Peyer's patch (tissue), 4 donors: ENCODE measurements around the gene PSME2. TPM values are rescaled to one million over a fixed set of nuclear protein-coding genes. Genes with fewer than 3 reads are reported as not detected.
A peak's percentile ranks its signal among the peaks of the same experiment; 100 is the strongest.

Source experiments
- DNase-seq, 3 donors: peaks; one replicate each; pipeline ENCODE4 v3.0.0-alpha.2; 2017 to 2019
- H3K27ac ChIP-seq, 4 donors: fragments of 200-600 bp; sonication (generic); one replicate each; pipeline ENCODE4 v1.5.1; 2016 to 2019
- H3K27me3 ChIP-seq, 2 donors: fragments of 200-600 bp; sonication (generic); one replicate each; pipeline ENCODE4 v1.5.1; 2019
- H3K36me3 ChIP-seq, 3 donors: fragments of 200-600 bp; sonication (generic); one replicate each; pipeline ENCODE4 v1.5.1; 2016 to 2019
- H3K4me1 ChIP-seq, 4 donors: fragments of 200-600 bp; sonication (generic); one replicate each; pipeline ENCODE4 v1.5.1; 2016 to 2019
- H3K4me3 ChIP-seq, 4 donors: fragments of 200-600 bp; sonication (generic); 1 replicate in 3 of 4; 2 replicates in 1 of 4; pipeline ENCODE4 v1.5.1; 2016 to 2019; ENCODE audit warnings: mild to moderate bottlenecking in 1 of 4
- H3K9me3 ChIP-seq, 4 donors: fragments of 200-600 bp; sonication (generic); one replicate each; pipeline ENCODE4 v1.5.1; 2016 to 2019; ENCODE audit warnings: mild to moderate bottlenecking in 1 of 4
- POLR2A ChIP-seq, 2 donors: fragments of 450-650 bp; IDR thresholded peaks; one replicate each; pipeline ENCODE4 v1.5.1; 2017; ENCODE audit warnings: antibody characterized with exemption in 2 of 2, mild to moderate bottlenecking in 2 of 2, moderate library complexity in 2 of 2
- total RNA-seq, 4 donors: library from RNA; depleted of rRNA; stranded (reverse); fragments of >200 nt; gene quantifications; one replicate each; pipeline ENCODE4 v1.1.0, GENCODE V29; 2016
- TF ChIP-seq, protein P1 (sequence below), 6 experiments: fragments of 450-650 bp in 4 of 6; fragments of 200-600 bp in 2 of 6; sonication (generic) in 1 of 6; IDR thresholded peaks; one replicate each; pipeline ENCODE4 v1.5.1; 2017 to 2019; ENCODE audit warnings: antibody characterized with exemption in 6 of 6, mild to moderate bottlenecking in 3 of 6, moderate library complexity in 1 of 6

PSME2 gene
- total RNA-seq, 4 donors from 2014 or later: 119 to 258 (median 162) TPM

- no peak overlapping the region for H3K27ac ChIP-seq
- H3K9me3 ChIP-seq: no peaks in the 10 kb centered on the region
- peaks cover 2 to 28% (median 14%) of the 10 kb centered on the region in 4 donors for H3K4me1 ChIP-seq
- no peak for DNase-seq
- TF ChIP-seq, protein P1, sequence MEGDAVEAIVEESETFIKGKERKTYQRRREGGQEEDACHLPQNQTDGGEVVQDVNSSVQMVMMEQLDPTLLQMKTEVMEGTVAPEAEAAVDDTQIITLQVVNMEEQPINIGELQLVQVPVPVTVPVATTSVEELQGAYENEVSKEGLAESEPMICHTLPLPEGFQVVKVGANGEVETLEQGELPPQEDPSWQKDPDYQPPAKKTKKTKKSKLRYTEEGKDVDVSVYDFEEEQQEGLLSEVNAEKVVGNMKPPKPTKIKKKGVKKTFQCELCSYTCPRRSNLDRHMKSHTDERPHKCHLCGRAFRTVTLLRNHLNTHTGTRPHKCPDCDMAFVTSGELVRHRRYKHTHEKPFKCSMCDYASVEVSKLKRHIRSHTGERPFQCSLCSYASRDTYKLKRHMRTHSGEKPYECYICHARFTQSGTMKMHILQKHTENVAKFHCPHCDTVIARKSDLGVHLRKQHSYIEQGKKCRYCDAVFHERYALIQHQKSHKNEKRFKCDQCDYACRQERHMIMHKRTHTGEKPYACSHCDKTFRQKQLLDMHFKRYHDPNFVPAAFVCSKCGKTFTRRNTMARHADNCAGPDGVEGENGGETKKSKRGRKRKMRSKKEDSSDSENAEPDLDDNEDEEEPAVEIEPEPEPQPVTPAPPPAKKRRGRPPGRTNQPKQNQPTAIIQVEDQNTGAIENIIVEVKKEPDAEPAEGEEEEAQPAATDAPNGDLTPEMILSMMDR (IDR thresholded peaks at IDR 0.05): no peak
- TF ChIP-seq POLR2A (IDR thresholded peaks at IDR 0.05): no peak
- H3K36me3 ChIP-seq: peaks cover 0 to 27% (median 0%) of the 10 kb centered on the region in 3 donors
- H3K27me3 ChIP-seq: no peaks in the 10 kb centered on the region
- H3K4me3 ChIP-seq: no peak overlapping the region
These were observed 44.0 kb upstream of the PSME2 start for GRCh38 chr14:24190416-24190815.

DNA sequence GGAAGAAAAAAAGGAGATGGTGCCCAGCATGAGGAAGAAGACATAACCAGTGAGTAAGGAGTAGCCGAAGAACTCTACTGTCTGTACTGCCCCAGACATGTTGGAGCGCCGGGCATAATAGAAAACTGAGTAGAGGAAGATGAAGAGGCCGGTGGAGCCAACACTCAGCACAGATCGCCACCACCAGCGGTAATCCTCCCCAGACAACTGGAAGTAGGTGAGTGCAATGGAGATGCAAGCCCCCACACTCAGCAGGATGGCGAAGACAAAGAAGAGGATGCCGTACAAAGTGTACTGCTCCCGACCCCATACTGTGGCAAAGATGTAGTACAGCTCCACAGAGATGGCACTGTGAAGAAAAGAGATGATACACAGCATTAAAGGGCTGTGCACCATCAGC, 43.0 kb upstream of the PSME2 start:
- DNase-seq: no peak
- H3K27ac ChIP-seq: no peak overlapping the region
- H3K4me1 ChIP-seq: peaks cover under 1 to 22% (median 11%) of the 10 kb centered on the region in 4 donors
- no peak overlapping the region for H3K4me3 ChIP-seq
- H3K9me3 ChIP-seq: no peaks in the 10 kb centered on the region
- TF ChIP-seq, protein P1 (IDR thresholded peaks at IDR 0.05): no peak
- no peak for TF ChIP-seq POLR2A (IDR thresholded peaks at IDR 0.05)
- H3K27me3 ChIP-seq: no peaks in the 10 kb centered on the region
- H3K36me3 ChIP-seq: peaks cover 0 to 35% (median 0%) of the 10 kb centered on the region in 3 donors

DNA sequence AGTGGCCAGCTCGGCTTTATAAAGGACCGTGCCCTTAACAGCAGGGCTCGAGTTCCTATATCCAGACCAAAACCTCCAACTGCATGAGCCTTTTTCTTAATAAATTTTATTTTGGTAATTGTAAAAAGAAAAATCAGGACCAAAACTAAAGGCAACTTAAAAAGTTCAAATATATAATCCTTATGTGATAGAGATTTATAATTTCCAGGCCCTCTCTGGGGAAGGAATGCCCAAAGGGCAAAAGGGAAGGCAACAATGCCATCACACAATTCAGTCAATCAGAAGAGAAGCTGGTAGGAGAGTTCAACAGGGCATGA, 42.6 kb upstream of the PSME2 start:
- Histone ChIP-seq H3K4me1 (peaks cover 0 to 18% (median 9%) of the 10 kb centered on the region in 4 donors), H3K4me3 (peak overlapping the region in 3 of 4 donors; percentile 76 to 80 (median 78)), H3K27ac (peak overlapping the region in 3 of 4 donors; percentile 69 to 80 (median 69)), H3K27me3 (no peaks in the 10 kb centered on the region), H3K9me3 (no peaks in the 10 kb centered on the region), H3K36me3 (peaks cover 0 to 39% (median 0%) of the 10 kb centered on the region in 3 donors)
- TF ChIP-seq, protein P1 (IDR thresholded peaks at IDR 0.05): no peak
- TF ChIP-seq POLR2A (IDR thresholded peaks at IDR 0.05): no peak
- DNase-seq: no peak

GRCh38 chr14:24188251-24189058, 42.0 kb upstream of the PSME2 start, which contains the start of gene IPO4:
IPO4 (minus strand) TSS chr14:24188816; CDS start chr14:24188787, 29 bp downstream.
- Histone ChIP-seq H3K4me1 (peaks cover 0 to 18% (median 9%) of the 10 kb centered on the region in 4 donors), H3K27ac (peak within 1 kb of the TSS; percentile 36 to 80 (median 69)), H3K27me3 (no peaks in the 10 kb centered on the region), H3K36me3 (peaks cover 0 to 45% (median 0%) of the 10 kb centered on the region in 3 donors), H3K4me3 (peak within 1 kb of the TSS; percentile 58 to 80 (median 77)), H3K9me3 (no peaks in the 10 kb centered on the region)
- peak; percentile 93 to 98 (median 93) for DNase-seq
- TF ChIP-seq, protein P1 (IDR thresholded peaks at IDR 0.05): no peak
- peak in 1 of 2 donors; percentile 29 for TF ChIP-seq POLR2A (IDR thresholded peaks at IDR 0.05)

DNA sequence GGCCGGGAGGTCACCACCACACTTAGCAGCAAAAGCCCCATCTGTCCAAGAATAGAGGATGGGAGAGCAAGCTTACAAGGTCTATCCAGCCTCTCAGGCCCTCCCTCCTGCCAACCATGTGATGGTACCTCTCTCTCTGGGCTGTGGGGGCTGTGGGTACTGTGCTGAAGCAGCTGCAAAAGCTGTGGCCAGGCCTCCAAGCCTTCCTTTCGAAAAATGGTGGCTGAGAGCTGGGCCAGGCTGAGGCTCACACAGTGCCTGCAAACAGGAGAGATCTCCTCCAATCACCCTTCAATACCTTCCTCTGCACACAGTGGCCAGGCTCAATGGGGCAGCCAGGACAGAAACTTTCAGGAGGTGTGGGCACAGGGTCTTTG, 41.1 kb upstream of the PSME2 start:
- no peaks in the 10 kb centered on the region for H3K9me3 ChIP-seq
- H3K4me1 ChIP-seq: peaks cover 0 to 18% (median 9%) of the 10 kb centered on the region in 4 donors
- H3K4me3 ChIP-seq: peak overlapping the region in 2 of 4 donors; percentile 76 to 78
- H3K27ac ChIP-seq: peak overlapping the region in 1 of 4 donors; percentile 80
- TF ChIP-seq, protein P1 (IDR thresholded peaks at IDR 0.05): no peak
- no peak for TF ChIP-seq POLR2A (IDR thresholded peaks at IDR 0.05)
- DNase-seq: no peak
- H3K36me3 ChIP-seq: peaks cover 0 to 45% (median 0%) of the 10 kb centered on the region in 3 donors
- no peaks in the 10 kb centered on the region for H3K27me3 ChIP-seq
